Stimulated activated CD8-positive, alpha-beta memory T cell treated with anti-CD3 and anti-CD28 coated beads, Interleukin-4, amount 100 ng/mL, for 1 hour (primary cell): ENCODE data around the gene AXIN1.
"Not testable (repeated sequence)": the region's sequence is repeated elsewhere in the genome, so short reads cannot be mapped to it uniquely, and the experiment has no call there.

ENCODE experiments used
- DNase-seq, 2 donors: peaks; one replicate each; pipeline ENCODE4 v3.0.0-alpha.2; 2020; ENCODE audit warnings: low read depth in 2 of 2, low spot score in 1 of 2

AXIN1 gene

DNA sequence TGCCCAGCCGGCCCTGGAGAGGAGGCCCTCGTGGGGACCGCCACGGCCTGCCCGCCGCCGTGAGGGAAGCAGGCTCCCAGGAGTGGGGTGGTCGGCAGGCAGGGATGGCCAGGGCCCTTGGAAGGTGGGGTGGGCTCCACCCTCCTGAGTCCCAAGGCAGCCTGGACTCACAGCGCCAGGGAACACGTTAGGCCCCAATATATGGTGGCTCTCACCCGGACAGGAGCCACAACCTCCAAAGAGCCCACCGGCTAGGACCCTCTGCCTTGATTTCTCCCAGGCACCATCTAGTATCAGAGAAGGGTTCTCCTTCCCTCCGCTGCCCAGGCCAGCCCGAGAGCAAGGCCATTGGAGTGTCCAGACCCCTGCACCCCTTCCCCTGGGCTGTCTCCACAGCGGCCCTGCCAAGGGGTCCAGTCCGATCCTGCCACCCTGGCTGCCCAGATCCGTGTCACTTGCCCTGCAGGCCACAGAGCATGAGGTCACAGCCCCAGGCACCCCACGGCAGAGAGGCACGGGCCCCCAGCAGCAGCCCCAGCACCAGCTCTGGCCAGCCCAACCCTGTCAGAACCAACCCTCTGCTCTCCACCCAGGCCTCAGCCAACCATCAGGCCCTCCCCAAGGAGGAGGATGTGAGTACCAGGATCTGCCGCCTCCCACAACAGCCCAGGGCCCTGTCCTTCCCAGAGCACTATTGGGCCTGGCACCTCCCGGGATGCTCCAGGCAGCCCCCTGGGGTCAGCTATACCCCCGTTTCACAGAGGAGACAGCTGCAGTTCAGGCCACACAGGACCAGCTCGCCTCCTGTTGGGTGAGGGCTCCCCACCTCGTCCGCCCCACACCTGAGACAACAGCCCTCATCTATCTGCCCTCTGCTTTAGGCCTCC lies 1.1 kb upstream of the AXIN1 start:
- no peak for DNase-seq

DNA sequence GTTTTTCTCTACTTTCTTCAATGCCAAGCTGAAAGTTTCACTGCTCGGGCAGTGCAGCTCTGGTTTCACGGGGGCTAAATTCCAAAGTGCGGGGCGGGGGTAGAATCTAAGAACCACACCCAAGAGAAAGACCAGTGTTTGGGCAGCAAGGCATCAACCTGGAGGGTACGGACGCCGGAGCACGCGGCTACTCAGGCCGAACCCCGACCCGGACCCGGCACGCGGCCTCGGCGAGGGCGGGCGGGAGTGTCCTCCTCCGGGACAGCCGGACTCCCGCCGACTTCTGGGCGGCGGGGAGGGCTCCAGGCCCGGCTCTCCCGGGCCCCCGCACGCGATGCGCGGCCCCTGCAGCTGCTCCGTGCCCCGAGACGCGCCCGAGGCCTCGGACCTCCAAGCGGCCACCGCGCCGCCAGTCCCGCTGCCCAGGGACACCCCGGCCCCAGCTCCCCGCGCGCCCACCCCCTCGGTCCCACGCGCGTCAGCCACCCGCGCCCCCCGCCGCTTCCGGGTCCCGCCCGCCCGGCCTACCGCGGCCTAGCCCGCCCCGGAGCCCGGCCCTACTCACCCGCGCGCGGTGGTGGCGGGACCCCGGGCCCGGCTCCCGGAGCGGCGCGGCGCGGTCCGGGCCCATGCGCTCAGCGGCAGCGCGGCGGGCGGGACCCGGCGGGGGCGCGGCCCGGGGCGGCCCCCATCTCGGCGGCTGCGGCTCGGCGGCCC lies 561 bp downstream of the AXIN1 start:
- no peak for DNase-seq

- no peak for DNase-seq
Observed at GRCh38 chr16:350203-350602, 2.3 kb downstream of the AXIN1 start.

- DNase-seq, result no peak
Observed at GRCh38 chr16:349211-349610, 3.3 kb downstream of the AXIN1 start.

DNA sequence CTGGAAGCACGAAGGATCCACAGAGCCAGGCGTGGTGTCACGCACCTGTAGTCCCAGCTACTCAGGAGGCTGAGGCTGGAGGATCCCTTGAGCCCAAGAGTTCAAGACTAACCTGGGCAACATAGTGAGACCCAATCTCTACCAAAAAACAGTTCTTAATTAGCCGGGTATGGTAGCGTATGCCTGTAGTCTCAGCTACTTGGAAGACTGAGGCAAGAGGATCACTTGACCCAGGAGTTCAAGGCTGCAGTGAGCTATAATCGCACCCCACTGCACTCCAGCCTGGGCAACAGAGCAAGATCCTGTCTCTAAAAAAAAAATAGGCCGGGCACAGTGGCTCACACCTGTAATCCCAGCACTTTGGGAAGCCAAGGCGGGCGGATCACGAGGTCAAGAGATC lies 4.0 kb downstream of the AXIN1 start:
- DNase-seq, result not testable (repeated sequence)

- DNase-seq, result no peak
Observed at GRCh38 chr16:347203-347602, 5.3 kb downstream of the AXIN1 start.

GRCh38 chr16:346587-346986 lies 5.9 kb downstream of the AXIN1 start:
- DNase-seq, result no peak

- DNase-seq, result no peak
Observed at GRCh38 chr16:345772-346171, 6.8 kb downstream of the AXIN1 start.

DNA sequence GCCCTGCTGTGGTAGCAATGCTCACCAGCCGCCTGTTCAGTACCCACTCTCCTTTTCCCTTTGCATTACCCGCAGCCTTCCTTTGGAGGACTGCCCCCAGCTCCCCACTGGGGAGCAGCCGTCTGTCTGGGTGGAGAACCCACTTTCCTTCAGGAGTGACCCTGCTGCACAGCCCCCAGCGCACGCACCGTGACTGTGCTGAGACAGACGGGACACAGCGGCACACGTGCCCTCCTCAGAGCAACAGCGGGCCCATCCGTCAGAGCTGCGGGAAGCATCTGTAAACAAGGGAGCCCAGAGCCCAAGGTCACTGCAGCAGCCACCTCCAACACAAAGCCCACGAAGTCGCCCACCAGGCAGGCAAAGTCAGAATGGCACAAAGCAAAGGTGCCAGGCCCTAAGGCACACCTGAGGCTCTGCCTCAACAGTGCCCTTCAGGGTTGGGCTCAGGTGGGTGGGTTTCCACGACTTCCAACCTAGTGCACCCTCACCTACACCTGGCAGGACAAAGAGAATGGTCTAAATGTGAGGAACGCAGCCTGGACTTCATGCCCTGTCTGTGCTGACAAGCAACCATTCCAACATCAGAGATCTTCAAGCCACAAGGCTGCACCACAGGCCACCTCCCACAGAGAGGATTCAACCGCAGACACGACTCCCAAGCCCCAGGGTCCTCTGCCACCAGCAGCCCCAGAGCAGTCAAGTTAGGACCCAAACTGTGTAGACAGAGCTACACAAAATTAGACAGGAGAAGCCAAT lies 9.9 kb downstream of the AXIN1 start:
- no peak for DNase-seq

DNA sequence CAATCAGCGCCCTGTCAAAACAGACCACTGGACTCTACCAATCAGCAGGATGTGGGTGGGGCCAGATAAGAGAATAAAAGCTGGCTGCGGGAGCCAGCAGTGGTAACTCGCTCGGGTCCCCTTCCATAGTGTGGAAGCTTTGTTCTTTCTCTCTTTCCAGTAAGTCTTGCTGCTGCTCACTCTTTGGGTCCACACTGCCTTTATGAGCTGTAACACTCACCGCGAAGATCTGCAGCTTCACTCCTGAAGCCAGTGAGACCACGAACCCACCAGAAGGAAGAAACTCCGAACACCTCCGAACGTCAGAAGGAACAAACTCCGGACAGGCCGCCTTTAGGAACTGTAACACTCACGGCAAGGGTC lies 10.6 kb downstream of the AXIN1 start:
- not testable (repeated sequence) for DNase-seq

- not testable (repeated sequence) for DNase-seq
Observed at GRCh38 chr16:341095-341973, 11.2 kb downstream of the AXIN1 start.

DNA sequence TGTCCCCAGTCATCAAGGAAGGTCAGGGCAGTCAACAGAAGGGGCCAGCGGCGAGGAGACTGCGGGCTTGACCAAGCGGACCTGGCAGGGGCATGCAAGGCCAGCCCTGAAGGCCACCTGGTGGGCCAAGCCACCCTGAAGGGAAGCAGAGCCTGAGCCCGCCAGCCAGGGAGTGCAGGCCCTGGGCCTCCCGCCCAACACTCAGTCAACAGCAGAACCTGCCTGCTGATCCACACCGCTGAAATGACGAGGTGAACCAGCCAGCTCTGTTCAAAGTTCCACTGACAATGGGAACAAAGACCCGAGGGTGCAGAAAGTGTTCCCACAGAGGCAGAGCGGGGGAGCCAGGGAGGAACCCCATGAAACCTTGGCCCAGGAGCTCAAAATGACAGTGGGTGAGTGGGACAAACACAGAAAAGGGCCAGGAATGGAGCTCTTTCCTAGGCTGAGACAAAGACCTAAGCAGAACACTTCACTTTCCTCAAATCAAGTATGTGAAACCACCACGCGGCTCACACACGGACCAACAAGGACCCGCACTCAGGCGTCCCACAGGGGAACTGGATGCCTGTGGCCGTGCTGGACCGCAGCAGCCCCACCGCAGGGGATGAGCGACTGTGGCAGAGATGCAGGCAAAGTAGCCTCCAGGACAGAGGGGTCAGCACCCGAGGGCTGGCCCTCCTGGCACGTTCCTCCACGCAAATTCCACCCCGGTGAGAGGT lies 12.0 kb downstream of the AXIN1 start:
- no peak for DNase-seq

GRCh38 chr16:339680-340079 lies 12.8 kb downstream of the AXIN1 start:
- DNase-seq, result no peak

DNA sequence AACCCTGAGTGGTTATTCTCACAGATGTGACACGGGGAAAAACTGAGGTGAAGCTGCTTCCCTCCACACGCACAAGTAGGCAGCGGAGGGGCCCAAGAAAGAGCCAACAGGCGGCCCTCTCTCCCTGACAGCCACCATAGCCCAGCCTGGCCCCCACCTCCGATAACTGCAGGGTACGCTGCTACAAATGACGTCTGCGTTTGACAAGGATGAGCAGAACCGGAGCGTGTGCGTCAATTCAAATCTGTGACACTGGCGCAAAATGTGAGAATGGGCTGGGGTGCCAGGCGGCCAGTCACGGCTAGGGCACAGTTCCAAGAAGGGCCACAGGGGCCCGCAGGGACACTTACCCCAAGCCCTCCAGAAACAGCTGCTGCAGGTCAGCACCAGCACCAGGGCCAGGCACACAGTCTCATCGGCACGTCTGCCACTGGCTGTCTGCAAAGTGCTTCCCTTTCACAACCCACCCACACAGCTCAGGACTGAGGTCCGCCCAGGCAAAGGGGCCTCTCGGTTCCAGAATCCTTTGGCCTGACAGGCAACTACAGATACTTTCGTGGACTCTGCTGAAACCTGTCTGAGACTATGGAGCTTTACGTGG lies 14.4 kb downstream of the AXIN1 start:
- DNase-seq, result no peak

DNA sequence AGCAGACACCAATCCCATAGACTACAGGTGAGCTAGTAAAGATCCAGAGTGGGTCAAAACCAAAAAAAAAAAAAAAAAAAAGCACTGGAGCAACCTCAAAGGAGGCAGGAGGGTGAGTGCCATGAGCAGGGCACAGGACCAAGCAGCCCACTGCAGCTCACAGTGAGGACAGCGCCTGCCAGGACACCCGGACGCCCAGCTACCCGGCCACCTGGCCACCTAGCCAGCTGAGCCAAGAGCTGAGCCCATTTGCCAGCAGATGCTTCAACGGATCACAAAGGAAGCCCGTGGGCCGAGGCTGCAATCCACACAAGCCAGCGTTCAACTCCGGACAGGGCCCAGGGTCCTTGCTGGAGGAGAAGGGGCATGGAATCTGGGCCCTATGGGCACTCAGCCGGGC lies 15.1 kb downstream of the AXIN1 start:
- no peak for DNase-seq

- no peak for DNase-seq
Observed at GRCh38 chr16:336269-336668, 16.3 kb downstream of the AXIN1 start.

DNA sequence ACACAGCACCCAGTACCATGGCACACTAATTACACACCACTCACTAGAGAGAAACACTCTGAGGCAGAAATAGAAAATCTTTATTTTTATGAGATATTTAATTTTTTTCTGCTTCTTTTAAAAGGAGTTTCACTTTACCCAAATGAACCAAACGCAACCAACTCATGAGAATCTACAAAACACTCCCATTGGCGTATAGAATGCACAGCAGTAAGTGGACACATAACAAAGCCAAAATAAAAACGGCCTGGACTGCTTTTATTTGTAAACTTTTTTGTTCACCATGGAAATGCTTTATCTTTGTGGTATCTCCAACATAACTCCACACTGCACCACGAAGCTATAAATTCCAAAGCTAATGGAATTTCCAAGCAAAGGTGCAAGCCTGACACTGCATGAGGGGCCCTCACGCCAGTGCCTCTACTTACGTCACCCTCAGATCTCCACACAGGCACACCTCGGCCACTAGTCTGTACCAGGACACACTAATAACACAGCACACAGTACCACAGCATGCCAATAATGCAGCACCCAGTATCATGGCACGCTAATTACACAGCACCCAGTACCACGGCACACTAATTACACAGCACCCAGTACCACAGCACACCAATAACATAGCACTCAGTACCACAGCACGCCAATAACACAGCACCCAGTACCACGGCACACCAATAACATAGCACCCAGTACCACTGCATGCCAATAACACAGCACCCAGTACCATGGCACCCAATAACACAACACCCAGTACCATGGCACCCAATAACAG lies 17.5 kb downstream of the AXIN1 start:
- not testable (repeated sequence) for DNase-seq

DNA sequence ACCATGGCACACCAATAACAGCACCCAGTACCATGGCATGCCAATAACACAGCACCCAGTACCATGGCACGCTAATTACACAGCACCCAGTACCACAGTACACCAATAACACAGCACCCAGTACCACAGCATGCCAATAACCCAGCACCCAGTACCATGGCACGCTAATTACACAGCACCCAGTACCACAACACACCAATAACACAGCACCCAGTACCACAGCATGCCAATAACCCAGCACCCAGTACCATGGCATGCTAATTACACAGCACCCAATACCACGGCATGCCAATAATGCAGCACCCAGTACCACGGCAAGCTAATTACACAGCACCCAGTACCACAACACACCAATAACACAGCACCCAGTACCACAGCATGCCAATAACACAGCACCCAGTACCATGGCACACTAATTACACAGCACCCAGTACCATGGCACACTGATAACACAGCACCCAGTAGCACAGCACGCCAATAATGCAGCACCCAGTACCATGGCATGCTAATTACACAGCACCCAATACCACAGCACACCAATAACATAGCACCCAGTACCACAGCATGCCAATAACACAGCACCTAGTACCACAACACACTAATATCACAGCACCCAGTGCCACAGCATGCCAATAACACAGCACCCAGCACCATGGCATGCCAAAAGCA lies 18.2 kb downstream of the AXIN1 start:
- not testable (repeated sequence) for DNase-seq
